Measurements from ENCODE around the gene DAD1.

The DAD1 gene

DNA sequence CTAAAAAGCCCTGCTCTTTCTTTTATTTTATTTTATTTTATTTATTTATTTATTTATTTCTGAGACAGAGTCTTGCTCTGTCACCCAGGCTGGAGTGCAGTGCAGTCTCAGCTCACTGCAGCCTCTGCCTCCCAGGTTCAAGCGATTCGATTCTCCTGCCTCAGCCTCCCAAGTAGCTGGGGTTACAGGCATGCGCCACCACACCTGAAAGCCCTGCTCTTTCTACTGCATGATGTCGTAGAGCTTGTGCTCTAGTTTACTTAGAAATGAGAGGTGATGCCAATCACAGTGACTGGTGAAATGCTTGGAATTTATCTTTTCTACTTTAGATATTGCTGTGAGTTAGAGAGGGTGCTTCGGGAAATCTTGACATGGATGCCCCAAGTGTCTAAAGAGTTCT, 54.5 kb downstream of the DAD1 start:
- no peak for DNase-seq

DNA sequence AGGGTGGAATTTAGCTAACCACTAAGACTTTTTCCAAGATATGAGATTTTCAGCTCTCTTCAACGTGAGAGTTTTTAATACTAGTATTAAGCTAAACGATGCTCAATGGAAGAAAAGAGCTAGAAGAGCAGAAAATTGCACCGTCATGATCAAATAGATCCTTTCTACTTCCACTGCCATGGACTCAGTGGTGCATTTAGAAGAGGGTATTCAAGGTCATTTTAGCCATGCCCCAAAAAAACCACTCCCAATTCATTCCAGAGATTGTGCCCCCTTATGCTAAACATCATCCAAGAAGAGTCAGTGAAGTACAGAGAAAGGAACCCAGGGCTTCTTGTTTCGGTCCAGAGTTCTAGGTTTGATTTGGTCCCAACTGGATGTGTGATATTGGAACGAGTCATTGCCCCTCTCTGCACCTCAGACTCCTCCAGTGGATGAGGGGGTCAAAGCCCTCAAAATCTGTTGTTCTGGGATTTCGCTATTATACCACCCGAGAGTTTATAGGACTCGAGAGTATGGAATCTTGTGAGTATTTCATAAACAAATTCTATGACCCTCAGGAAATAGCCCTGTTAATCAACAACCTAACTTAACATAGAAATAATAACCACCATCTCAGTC, 55.2 kb downstream of the DAD1 start:
- DNase-seq, result no peak

DNA sequence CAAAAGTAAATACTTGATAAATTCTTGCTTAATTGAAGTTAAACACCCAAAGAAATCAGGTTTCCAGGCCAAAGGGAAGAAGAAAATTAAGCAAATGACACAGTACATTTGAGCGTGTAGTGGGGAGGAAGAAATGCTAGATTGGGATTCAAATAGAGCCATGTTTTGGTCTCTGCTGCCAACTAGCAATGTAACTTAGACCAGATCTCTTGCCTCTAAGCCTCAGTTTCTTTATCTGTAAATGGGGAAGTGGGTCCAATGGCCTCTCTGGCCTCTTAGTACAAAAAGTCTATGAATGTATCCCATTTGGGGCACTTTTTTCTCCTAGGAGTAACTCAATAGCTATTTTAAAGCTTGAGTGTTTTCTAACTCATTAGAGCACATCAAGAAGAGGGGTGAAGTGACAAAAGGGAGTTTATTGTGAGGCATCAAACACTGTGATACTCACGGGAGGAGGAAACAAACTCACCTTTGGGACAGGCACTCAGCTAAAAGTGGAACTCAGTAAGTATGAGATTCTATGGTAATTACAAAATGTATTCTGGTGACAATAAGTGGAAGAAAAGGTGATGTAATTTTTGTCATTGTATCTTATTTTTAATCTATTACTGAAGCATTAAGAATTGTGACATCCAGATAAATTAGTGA, 55.8 kb downstream of the DAD1 start:
- no peak for DNase-seq

DNA sequence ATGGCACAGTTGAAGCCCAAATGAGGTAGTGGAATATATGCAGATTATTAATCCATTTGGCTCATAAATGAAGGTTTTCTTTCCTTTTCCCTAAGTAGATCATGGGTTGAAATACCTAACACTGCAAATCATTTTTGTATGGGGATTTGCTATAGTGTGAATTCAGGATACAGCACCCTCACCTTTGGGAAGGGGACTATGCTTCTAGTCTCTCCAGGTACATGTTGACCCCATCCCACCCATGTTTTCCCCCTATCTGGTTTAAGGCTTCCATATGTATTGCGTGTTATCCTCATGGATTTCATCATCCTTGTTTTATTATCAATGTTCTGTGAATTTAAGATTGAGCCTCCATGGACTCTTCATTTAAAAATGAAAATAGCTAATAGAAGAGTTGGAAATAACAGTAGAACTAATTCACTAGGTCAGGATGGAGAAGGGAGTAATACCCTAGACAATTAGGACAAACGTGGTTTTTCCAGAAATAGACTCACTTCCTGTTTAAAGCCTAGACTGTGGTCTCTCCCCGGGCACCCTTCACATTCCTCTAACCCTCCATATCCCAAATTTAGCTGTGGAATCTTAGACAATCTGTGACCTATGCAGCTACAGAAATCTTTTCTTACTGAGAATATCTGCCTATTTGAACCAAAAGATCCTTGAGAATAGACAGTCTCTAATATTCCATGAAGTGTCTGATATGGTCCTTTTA, 56.5 kb downstream of the DAD1 start:
- no peak for DNase-seq

DNA sequence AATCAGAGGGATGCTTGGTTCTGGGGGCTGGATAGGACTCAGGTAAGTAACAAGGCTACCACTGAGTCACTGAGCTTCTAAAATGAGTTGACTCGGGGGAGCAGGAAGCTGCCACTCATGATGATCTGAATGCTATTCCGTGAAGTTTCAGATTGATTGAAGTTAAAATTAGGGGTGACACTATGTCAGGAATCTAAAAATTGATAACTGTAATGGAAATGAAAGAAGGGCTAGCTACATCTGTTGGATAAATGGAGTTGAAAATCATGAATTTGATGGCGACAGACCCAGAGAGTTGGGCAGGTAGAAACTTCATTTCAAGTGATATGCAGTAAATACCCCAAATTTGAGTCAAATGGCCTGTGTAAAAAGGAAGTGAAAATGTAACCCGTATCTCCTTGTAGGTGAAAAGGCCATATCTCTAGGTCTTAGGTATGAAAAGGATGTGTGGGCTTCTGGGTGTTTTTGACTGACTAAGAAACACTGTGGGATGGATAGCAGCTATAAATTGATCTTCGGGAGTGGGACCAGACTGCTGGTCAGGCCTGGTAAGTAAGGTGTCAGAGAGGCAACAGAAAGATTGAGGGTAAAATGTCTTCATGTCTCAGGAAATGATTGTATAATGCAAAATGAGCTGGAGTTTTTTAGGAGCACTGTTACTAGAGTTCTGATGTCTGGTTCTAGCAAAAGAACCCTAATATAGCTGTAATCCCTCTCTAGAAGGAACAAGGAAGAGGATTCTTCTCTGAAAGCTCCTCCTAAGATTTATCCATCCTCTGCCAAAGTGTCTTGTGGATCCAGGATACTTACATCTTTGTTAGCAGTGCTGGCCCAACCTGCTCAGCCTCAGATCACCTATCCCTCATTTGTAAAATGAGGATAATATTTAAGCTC, 57.3 kb downstream of the DAD1 start:
- DNase-seq, result no peak

DNA sequence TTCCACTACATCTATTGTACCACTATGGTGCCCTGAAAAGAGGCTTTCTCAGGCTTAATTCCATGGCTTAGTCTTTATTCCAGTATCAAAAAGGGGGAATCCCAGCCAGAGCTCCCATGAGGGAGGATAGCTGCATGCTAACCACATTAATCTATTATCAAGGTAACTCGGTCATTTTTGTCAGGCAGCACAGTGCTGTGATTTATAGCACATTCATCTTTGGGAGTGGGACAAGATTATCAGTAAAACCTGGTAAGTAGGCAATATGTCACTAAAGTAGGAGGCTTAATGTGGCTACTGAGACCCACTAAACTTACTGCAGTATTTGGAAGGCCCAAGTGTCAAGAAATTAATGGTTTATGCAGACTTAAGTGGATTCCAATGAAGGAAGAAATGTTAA, 58.9 kb downstream of the DAD1 start:
- DNase-seq, result no peak

DNA sequence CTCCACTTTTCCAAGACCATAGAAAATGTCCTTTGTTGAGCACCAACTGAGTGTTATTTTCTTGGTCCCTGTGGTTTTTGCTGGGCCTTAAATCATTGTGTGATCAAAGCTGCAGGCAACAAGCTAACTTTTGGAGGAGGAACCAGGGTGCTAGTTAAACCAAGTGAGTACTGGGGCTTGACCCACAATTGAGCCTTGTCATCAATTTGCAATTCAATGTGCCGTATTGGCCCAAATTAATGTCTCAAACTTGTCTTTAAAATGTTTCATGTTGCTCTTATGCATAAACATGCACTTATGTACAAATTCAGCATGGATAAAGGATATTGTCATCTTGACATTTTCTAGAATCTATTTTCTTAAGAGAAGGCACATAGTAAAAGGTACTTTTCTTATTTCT, 62.3 kb downstream of the DAD1 start:
- DNase-seq, result no peak

DNA sequence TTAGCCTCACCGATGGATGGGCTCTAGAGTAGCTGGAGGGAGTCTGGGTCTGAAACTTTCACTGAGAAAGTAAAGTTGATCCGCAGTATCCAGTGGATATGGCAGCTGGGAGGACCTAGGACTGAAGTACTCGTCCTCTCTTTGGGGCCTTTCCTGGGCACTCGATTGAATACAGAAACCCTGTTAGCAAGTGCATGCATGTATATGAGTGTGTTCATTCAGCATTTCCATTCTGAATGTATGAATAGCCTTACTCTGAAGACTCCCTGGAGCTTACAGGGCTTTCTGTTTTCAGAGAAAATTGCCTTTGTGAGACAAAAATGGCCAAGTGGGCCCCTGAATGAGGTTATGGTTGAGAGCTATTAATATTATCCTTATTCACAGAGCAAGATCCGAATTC, 62.8 kb downstream of the DAD1 start:
- DNase-seq, result no peak

DNA sequence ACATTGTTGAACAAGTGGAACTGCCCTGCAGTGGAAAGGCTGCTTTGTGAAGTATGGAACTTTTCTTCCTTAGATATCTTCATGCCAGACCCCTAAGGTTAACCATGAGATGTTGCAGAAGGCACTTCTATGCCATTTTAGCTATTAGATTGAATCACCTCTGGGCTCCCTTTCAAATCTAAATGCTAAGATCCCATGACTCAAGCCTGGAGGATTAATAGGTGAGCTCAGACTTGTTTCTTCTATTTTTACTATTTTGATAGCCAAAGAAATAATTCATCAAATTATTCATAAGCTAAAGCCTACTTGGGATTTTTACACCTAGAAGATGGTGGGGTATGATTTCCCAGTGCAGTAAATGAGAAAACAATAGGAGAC, 64.3 kb downstream of the DAD1 start:
- no peak for DNase-seq

DNA sequence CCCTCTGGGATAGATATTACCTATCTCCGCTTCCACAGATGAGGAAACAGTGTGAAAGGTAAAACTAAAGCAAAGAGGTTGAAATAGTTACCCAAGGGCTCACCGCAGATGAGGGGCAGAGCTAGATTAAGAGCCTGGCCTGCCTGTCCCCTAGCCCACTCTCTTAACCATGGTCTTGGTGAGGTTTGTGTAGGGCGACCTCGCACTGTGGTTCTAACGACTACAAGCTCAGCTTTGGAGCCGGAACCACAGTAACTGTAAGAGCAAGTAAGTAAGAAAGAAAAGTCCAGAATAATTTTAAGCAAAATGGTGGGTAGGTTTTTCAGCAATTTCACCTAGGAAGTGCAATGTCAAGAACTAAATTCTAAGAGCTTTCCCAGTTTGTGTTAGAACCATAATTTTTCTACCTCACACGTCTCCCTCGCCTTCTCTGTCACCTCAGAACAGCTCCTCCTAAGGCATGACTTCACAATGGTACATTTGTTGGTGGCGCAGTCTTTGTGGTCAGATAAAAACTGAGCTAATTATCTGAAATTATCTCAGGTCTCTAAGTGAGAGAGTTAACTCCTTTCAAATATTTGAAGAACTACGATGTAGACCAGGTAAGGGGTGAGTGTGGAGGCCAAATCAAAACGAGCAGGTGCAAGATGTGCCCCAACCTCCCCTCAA, 64.8 kb downstream of the DAD1 start:
- DNase-seq, result no peak

DNA sequence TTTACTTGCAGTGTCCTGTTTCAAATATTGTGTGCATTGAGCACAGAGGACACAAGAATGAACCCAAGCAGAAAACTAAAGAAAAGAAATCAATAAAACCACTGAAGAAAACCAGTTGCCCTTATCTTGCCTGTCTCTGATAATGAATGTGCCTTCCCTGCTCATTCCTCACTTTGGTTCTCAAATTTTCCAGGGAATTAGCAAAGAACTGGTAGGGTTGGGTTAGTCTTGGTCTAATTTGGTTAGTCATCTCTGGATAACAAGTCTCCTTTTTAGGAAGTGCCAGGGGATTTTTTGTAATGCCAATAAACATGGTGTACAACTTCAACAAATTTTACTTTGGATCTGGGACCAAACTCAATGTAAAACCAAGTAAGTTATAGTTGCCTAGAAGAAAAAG, 65.7 kb downstream of the DAD1 start:
- DNase-seq, result no peak

DNA sequence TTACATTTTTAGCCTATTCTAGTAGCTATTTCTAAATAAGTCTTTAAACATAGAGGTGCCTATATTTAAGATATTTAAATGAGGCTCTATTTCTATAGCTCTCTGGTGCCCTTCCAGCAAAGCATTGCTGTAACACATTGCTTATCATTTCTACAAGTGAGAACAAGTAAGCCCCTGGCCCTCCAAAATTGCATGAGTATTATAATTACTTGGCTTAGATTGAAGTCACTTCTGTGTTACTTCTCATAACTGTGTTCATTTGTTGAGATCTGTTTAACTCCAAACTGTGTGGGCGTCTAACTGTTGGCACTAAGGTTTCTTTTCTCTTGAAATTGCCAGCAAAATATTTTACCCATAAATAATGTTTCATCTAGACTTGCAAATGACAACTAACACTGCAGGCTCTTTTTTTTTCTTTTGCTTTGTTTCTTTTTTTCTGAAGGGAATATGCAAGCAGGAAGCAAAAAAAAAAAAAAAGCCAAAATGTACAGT, 66.5 kb downstream of the DAD1 start:
- no peak for DNase-seq

DNA sequence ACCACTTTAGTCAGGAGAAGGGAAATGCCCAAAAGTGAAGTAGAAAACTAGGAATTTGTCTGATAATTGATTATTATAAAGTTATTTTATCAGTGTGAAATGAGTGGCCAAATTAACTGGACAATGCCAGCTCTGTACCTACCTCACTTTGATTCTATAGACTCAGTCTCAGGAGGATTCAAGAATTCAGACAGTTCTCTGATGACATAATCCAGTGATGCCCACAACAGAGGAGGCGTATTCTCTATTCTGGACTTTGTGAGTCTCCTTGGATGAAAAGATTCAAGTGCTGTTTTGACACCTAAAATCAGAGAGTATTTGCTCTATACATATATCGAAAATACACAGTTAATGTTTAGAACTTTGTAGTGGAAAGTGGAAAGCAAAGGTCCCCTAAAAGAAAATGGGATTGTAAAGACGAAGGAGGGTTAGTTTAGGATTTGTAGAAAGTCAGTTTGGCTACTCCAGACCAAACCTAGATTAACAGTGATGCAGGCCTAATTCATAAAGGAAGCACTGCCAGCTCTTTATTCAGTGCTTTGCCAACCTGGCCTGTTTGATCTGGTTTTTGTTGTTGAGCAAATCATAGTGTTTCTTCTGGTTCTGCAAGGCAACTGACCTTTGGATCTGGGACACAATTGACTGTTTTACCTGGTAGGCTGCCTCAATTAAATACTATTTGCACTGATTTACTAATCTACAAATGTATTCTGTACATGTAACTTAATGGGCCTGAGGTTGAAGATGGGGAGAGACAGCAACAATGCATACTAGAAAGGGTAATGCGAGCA, 67.4 kb downstream of the DAD1 start:
- no peak for DNase-seq

DNA sequence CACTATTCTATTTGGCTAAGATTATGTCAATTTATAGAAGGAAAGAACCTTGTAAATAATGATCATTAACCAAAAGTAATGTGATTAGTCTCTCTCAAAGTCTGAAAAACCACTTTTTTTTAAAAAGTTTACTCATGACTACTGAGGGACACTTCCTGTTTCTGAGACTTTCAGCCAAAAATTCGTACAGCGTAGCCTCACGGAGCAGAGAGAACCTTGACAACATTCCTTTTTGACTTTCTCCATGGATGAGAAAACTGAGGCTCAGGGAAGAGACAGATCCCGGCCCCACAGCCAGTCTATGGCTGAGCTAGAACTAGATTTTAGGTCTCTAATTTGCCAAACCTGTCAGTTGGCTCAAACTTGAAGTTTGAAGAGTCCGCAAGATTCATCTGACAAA, 68.2 kb downstream of the DAD1 start:
- no peak for DNase-seq

DNA sequence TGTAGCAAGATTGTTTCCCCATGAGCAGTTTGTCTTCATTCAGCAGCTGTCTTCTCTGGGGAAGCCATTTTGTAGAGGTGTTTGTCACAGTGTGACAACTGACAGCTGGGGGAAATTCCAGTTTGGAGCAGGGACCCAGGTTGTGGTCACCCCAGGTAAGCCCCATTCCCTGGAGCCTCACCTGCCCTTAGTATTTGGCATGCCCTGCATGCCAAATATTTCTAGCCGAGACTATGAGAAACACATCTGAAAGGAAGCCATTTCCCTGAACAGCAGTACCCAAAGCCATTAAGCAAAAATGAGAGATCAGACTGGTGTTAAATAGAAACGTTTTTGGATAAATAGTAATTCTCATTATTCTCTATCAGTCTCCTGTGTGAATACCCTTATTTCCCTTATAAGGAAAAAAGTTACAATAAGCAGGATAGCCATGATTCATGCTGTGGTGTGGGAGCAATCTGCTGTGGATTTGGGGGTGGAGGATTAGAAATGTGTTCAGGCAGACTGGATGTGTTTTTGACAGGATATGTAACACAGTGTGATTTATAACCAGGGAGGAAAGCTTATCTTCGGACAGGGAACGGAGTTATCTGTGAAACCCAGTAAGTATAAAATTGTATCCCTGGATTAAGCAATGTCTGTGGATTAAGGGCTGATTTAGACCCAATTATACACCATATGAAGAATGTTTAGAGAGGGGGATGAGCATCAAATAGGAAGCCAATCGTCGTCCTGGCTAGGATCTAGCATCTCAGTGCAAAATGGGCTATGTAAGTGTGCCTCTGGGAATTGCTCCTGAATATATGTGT, 68.9 kb downstream of the DAD1 start:
- no peak for DNase-seq

DNA sequence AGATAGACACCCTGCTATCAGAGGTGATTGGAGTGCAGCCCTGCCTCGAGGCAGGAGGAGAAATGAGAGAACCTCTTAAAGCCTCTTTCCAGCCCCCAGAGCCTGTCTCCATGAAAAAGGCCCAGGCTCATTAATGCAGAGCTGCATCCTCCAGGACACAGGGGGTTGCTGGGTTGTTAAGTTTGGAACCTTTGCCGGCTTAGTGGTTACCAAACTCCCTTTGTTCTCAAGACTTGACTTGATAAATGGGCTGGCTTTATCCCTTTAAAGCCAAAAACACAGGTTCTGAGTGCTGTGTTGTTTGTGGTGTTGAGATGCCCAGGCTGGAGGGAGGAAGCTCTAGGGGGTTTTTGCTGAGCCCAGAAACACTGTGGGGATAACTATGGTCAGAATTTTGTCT, 71.0 kb downstream of the DAD1 start:
- DNase-seq, result no peak

DNA sequence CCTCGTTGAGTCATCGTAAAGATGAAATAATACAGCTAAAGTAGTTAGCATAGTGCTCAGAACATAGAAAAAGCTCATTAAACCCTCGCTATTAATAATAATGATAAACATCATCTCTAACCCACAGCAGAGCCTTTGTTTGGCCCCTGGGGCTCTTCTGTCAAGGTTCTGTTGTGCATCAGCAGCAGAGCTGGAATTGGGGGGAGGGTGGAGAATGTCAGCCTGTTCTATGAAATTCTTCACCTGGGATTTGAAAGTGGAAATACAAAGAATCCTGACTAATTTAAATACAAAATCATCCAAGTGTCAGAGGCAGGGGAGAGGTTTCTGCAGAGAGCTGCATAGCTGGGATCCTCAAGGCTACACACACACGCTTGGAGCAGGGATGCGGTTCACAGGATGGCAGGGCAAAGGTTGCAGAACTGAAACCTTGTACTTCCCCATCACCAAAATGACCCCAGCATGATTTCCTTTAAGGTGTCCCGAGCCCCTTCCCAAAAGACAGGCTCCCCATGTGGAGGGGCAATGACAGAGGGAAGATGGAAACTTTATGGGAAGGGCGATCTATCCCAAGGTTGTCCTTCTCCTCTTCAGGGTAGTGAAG, 71.8 kb downstream of the DAD1 start:
- no peak for DNase-seq

DNA sequence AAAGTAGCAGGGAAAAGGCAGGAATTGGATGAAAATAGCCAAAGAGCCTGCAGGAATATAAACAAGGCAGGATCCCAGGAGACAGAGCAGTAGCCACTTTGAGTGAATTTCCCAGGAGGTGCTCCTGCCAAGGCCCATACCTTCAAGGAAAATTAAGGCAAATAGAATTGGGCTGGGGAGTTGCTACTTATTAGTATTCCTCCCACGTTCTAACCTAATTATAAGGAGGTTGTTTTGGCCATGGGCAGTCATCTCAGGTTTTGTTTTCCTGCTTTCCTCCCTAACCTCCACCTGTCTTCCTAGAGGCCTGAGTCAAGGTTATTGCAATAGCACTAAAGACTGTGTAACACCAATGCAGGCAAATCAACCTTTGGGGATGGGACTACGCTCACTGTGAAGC, 73.1 kb downstream of the DAD1 start:
- no peak for DNase-seq

Data from NCI-H2107 (cell line).